Uterus (tissue), 2 donors: ENCODE results near the gene EGLN2.

Experiments
- POLR2A ChIP-seq, 2 donors: fragments of 450-650 bp; IDR thresholded peaks; one replicate each; pipeline ENCODE4 v1.6.1; 2016; ENCODE audit warnings: antibody characterized with exemption in 2 of 2, mild to moderate bottlenecking in 1 of 2, moderate library complexity in 1 of 2
- TF ChIP-seq, protein P1 (sequence below), 4 experiments: fragments of 200-600 bp in 2 of 4; fragments of 450-650 bp in 2 of 4; sonication (generic) in 2 of 4; IDR thresholded peaks; one replicate each; pipeline ENCODE4 v1.5.1; 2016 to 2019; ENCODE audit warnings: antibody characterized with exemption in 4 of 4, mild to moderate bottlenecking in 2 of 4, moderate library complexity in 1 of 4

DNA sequence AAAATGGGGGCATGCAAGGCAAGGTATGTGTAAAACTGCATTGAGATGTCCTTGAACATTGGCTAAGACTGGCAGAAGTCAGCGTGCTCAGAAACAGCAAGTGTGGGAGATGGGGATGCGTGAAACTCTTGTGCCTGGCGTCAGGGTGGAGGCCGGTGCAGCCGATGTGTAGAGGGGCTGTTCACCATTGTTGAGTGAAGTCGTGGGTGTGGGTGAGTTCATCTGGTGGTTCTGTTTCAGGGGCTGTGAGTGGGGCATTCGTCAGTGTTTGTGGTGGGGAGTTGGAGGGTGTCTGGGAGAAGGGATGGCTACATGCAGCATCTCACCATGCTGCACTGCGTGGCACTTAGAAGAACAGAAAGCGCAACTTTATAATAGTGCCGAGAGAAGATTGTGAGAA lies 35.0 kb upstream of the EGLN2 start:
- no peak for TF ChIP-seq POLR2A (IDR thresholded peaks at IDR 0.05)
- TF ChIP-seq, protein P1, sequence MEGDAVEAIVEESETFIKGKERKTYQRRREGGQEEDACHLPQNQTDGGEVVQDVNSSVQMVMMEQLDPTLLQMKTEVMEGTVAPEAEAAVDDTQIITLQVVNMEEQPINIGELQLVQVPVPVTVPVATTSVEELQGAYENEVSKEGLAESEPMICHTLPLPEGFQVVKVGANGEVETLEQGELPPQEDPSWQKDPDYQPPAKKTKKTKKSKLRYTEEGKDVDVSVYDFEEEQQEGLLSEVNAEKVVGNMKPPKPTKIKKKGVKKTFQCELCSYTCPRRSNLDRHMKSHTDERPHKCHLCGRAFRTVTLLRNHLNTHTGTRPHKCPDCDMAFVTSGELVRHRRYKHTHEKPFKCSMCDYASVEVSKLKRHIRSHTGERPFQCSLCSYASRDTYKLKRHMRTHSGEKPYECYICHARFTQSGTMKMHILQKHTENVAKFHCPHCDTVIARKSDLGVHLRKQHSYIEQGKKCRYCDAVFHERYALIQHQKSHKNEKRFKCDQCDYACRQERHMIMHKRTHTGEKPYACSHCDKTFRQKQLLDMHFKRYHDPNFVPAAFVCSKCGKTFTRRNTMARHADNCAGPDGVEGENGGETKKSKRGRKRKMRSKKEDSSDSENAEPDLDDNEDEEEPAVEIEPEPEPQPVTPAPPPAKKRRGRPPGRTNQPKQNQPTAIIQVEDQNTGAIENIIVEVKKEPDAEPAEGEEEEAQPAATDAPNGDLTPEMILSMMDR (IDR thresholded peaks at IDR 0.05): no peak
